Kidney (tissue), 14 donors: ENCODE data around the gene TBC1D17. TPM values are rescaled to one million over a fixed set of nuclear protein-coding genes. Genes with fewer than 3 reads are reported as not detected.
"Not testable (repeated sequence)": the region's sequence is repeated elsewhere in the genome, so short reads cannot be mapped to it uniquely, and the experiment has no call there.

Experiments
- DNase-seq, 5 donors: peaks; one replicate each; pipeline ENCODE4 v3.0.0-alpha.2; 2013 to 2020
- FAIRE-seq: peaks from 2 replicates; lab custom pipeline; 2012; peaks lifted over from hg19 to GRCh38; lab: Jason Lieb, UNC
- H3K27ac ChIP-seq, 2 donors: one replicate each; pipeline ENCODE4 v1.7.0; 2013; ENCODE audit warnings: low read depth in 2 of 2, low read length in 2 of 2, inconsistent platforms in 1 of 2
- H3K27me3 ChIP-seq: one replicate; pipeline ENCODE4 v1.7.1; 2013; ENCODE audit warnings: low read length, inconsistent platforms; ENCODE audit not compliant: control insufficient read depth, insufficient read depth
- H3K36me3 ChIP-seq, 3 donors: one replicate each; pipeline versions ENCODE4 v1.7.0 to v1.7.1; 2013; ENCODE audit warnings: low read length in 3 of 3, control low read depth in 1 of 3, inconsistent platforms in 1 of 3; ENCODE audit not compliant: insufficient read depth in 3 of 3, control insufficient read depth in 2 of 3
- H3K4me1 ChIP-seq, 3 donors: one replicate each; pipeline versions ENCODE4 v1.7.0 to v1.7.1; 2013; ENCODE audit warnings: low read length in 3 of 3, inconsistent platforms in 1 of 3, low read depth in 1 of 3; ENCODE audit not compliant: control insufficient read depth in 2 of 3, insufficient read depth in 2 of 3
- H3K4me3 ChIP-seq, 3 donors: one replicate each; pipeline versions ENCODE4 v1.7.0 to v1.8.1; 2013; ENCODE audit warnings: low read length in 3 of 3, control low read depth in 1 of 3, inconsistent platforms in 1 of 3
- H3K9ac ChIP-seq, 3 donors: one replicate each; pipeline versions ENCODE4 v1.7.0 to v1.7.1; 2013; ENCODE audit warnings: low read length in 3 of 3, control low read depth in 1 of 3, inconsistent platforms in 1 of 3
- H3K9me3 ChIP-seq, 3 donors: one replicate each; pipeline versions ENCODE4 v1.7.0 to v1.7.1; 2013; ENCODE audit warnings: low read length in 3 of 3, control low read depth in 1 of 3, inconsistent platforms in 1 of 3; ENCODE audit not compliant: control insufficient read depth in 2 of 3, insufficient read depth in 1 of 3
- intact Hi-C: fragments of 100-400 bp; cut with DNase I; formaldehyde crosslinking; loops from one replicate; pipeline ENCODE4 v1.11.1; 2022
- polyA plus RNA-seq: library from polyadenylated mRNA; stranded (reverse); fragments of 350-450 nt; fragmentation: Illumina TruSeq; extraction: RNeasy Lipid Tissue Mini Kit (QIAGEN cat#74804); gene quantifications from one replicate; pipeline ENCODE4 v1.2.3, GENCODE V29; 2014; ENCODE audit warnings: low read depth, low replicate concordance; ENCODE audit not compliant: insufficient read depth
- total RNA-seq: library from RNA; stranded (reverse); fragmentation: NEBNext Ultra II Directional; extraction: Animal tissue kit (Norgen Biotek cat#: 25700); gene quantifications from one replicate; pipeline ENCODE4 v1.2.1, GENCODE V29; 2021
- TF ChIP-seq, protein P1 (sequence below): IDR thresholded peaks from 3 replicates; pipeline ENCODE4 v1.5.1; 2012; ENCODE audit warnings: mild to moderate bottlenecking, moderate library complexity, borderline replicate concordance; ENCODE audit not compliant: insufficient read depth; ENCODE audit errors: extremely low read depth
- donor health status: control.
- donor health status: control.
- donor health status: control.
- donor health status: control.
- donor health status: control.
- donor health status: DM: yes; HTN: yes; CAD: no.
- donor health status: Normal renal cell carcinoma (clear cell type).

The TBC1D17 gene
- total and polyA plus RNA-seq, 2 donors from 2014 or later, result 34.8 to 43.6 TPM

DNA sequence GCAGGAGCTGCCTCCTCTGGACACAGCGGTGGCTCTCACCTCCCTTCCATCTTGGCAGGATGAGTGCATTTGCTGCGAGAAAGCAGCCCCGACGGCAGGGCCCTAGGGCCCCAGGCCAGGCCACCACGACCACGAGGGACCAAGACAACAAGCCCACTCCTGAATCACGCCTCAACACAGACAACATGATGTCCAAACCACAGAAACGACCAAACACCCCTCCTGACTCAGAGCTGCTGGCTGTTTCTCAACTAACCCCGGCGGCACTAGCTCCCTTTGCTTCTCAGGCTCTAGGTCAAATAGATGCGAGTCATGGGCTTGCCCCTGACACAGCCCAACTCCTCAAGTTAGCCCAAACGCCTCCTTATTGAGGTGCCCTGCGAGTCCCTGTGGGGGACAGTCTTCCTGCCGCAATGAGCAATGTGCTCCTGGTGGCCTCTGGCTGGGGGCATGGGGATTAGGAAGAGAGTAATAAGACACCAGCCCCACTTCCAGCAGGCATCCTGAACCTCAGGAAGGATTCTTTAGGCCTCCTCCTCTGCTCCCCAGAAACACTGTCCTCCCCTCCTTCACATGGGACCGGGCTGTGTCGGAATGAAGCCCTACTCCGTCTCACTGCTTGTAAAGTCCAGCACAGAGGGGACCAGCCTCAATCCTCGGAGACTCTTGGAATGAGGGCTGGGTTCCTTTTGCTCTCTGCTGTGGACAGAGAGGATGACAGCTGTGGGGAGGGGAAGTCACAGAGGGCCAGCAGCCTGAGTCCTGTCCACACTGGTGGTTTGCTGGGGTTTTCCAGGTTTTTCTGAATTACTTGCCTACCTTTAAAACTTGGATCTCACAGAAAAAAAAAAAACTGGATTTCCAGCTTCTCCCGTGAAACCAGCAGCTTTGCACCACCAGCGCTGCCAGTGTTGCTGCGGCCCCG lies 44.6 kb downstream of the TBC1D17 start:
- FAIRE-seq (no peak), DNase-seq (peak in 1 of 5 donors; percentile 56)
- TF ChIP-seq, protein P1, sequence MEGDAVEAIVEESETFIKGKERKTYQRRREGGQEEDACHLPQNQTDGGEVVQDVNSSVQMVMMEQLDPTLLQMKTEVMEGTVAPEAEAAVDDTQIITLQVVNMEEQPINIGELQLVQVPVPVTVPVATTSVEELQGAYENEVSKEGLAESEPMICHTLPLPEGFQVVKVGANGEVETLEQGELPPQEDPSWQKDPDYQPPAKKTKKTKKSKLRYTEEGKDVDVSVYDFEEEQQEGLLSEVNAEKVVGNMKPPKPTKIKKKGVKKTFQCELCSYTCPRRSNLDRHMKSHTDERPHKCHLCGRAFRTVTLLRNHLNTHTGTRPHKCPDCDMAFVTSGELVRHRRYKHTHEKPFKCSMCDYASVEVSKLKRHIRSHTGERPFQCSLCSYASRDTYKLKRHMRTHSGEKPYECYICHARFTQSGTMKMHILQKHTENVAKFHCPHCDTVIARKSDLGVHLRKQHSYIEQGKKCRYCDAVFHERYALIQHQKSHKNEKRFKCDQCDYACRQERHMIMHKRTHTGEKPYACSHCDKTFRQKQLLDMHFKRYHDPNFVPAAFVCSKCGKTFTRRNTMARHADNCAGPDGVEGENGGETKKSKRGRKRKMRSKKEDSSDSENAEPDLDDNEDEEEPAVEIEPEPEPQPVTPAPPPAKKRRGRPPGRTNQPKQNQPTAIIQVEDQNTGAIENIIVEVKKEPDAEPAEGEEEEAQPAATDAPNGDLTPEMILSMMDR, result no peak
- Histone ChIP-seq H3K4me3 (no peak overlapping the region), H3K9me3 (no peaks in the 10 kb centered on the region), H3K27me3 (no peaks in the 10 kb centered on the region), H3K27ac (no peak overlapping the region), H3K36me3 (peaks cover 2 to 6% (median 4%) of the 10 kb centered on the region in 3 donors), H3K9ac (no peak overlapping the region), H3K4me1 (peaks cover 0 to 2% (median 0%) of the 10 kb centered on the region in 3 donors)
- intact Hi-C loops, result no loop called here

GRCh38 chr19:49923055-49924003 lies 45.8 kb downstream of the TBC1D17 start:
- TF ChIP-seq, protein P1, result no peak
- intact Hi-C loops, result no loop called here
- no peak for FAIRE-seq
- H3K9me3 ChIP-seq, result no peaks in the 10 kb centered on the region
- no peak overlapping the region for H3K27ac ChIP-seq
- no peak overlapping the region for H3K4me3 ChIP-seq
- H3K4me1 ChIP-seq, result peaks cover 0 to 9% (median 4%) of the 10 kb centered on the region in 3 donors
- H3K9ac ChIP-seq, result no peak overlapping the region
- DNase-seq, result peak in 1 of 5 donors; percentile 64
- H3K27me3 ChIP-seq, result no peaks in the 10 kb centered on the region
- peaks cover 2 to 8% (median 6%) of the 10 kb centered on the region in 3 donors for H3K36me3 ChIP-seq

- Histone ChIP-seq H3K4me3 (no peak overlapping the region), H3K36me3 (peaks cover 2 to 6% (median 6%) of the 10 kb centered on the region in 3 donors), H3K27ac (no peak overlapping the region), H3K9me3 (no peaks in the 10 kb centered on the region), H3K27me3 (no peaks in the 10 kb centered on the region), H3K4me1 (peaks cover 3 to 12% (median 4%) of the 10 kb centered on the region in 3 donors), H3K9ac (no peak overlapping the region)
- FAIRE-seq (no peak), DNase-seq (peak in 1 of 5 donors; percentile 70)
- TF ChIP-seq, protein P1, result no peak
- intact Hi-C loops, result no loop called here
Observed at GRCh38 chr19:49924004-49924880, 46.7 kb downstream of the TBC1D17 start.

- H3K27ac ChIP-seq, H3K4me3 ChIP-seq, H3K9ac ChIP-seq, H3K36me3 ChIP-seq, H3K27me3 ChIP-seq, FAIRE-seq, H3K9me3 ChIP-seq, intact Hi-C loops: not testable (repeated sequence)
- peaks cover 3 to 12% (median 4%) of the 10 kb centered on the region in 3 donors for H3K4me1 ChIP-seq
- peak in 1 of 5 donors; percentile 40 for DNase-seq
Observed at GRCh38 chr19:49924881-49925210, 47.3 kb downstream of the TBC1D17 start.
